Stimulated activated CD8-positive, alpha-beta memory T cell treated with anti-CD3 and anti-CD28 coated beads, Interleukin-4, amount 100 ng/mL, for 1 hour (primary cell): ENCODE measurements around the gene EFNA1.

Experiments used
- DNase-seq, 2 donors: peaks; one replicate each; pipeline ENCODE4 v3.0.0-alpha.2; 2020; ENCODE audit warnings: low read depth in 2 of 2, low spot score in 1 of 2

EFNA1 gene

GRCh38 chr1:155174324-155175280 is 46.9 kb downstream of the EFNA1 start:
- no peak for DNase-seq

GRCh38 chr1:155175281-155175926 is 47.7 kb downstream of the EFNA1 start:
- no peak for DNase-seq

- DNase-seq: no peak
These were observed 48.3 kb downstream of the EFNA1 start for GRCh38 chr1:155175927-155176371.

GRCh38 chr1:155176544-155177071 is 48.9 kb downstream of the EFNA1 start:
- DNase-seq: peak; percentile 70 to 72

GRCh38 chr1:155177192-155177917 is 49.7 kb downstream of the EFNA1 start:
- DNase-seq: no peak

- DNase-seq: no peak
These were observed 50.2 kb downstream of the EFNA1 start for GRCh38 chr1:155177918-155178281.

- no peak for DNase-seq
These were observed 50.9 kb downstream of the EFNA1 start for GRCh38 chr1:155178441-155179111.

GRCh38 chr1:155179112-155180031 is 51.7 kb downstream of the EFNA1 start:
- no peak for DNase-seq

GRCh38 chr1:155181371-155182051 is 53.8 kb downstream of the EFNA1 start:
- DNase-seq: no peak

- DNase-seq: no peak
These were observed 54.4 kb downstream of the EFNA1 start for GRCh38 chr1:155182052-155182550.

- no peak for DNase-seq
These were observed 56.1 kb downstream of the EFNA1 start for GRCh38 chr1:155183775-155184221.

- DNase-seq: no peak
These were observed 56.7 kb downstream of the EFNA1 start for GRCh38 chr1:155184351-155184811.
